ENCODE results near the gene MAFB.

DNA sequence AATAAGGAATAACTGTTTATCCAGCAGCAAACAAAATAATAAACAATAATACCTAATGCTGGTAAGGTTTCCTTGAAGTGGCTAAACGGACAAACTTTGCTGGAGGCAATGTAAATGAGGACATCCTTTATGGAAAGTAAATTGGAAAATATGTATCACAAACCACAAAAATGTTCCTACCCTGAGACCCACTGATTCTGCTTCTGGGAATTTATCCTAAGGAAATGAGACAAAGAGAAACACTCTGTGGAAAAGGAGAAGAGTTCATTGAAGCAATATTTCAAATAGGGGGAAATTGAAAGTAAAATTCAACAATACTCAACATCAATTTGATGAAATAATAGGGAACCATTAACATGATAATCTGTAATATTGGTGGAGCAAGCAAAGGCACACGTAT is 37.9 kb downstream of the MAFB start:
- TF ChIP-seq, protein P1, sequence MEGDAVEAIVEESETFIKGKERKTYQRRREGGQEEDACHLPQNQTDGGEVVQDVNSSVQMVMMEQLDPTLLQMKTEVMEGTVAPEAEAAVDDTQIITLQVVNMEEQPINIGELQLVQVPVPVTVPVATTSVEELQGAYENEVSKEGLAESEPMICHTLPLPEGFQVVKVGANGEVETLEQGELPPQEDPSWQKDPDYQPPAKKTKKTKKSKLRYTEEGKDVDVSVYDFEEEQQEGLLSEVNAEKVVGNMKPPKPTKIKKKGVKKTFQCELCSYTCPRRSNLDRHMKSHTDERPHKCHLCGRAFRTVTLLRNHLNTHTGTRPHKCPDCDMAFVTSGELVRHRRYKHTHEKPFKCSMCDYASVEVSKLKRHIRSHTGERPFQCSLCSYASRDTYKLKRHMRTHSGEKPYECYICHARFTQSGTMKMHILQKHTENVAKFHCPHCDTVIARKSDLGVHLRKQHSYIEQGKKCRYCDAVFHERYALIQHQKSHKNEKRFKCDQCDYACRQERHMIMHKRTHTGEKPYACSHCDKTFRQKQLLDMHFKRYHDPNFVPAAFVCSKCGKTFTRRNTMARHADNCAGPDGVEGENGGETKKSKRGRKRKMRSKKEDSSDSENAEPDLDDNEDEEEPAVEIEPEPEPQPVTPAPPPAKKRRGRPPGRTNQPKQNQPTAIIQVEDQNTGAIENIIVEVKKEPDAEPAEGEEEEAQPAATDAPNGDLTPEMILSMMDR (IDR thresholded peaks at IDR 0.05; ENCODE audit: insufficient read depth, low read length, poor library complexity, severe bottlenecking) = no peak
- no peak for TF ChIP-seq EZH2phosphoT487 (conservative IDR thresholded peaks at IDR 0.05; ENCODE audit: low read length)
